ENCODE measurements around the gene AMELY.
"Not testable (repeated sequence)": the region's sequence is repeated elsewhere in the genome, so short reads cannot be mapped to it uniquely, and the experiment has no call there.

AMELY gene

GRCh38 chrY:6894496-6894895, 17.1 kb downstream of the AMELY start:
- Mint-ChIP-seq H3K27me3 (ENCODE audit: low read depth, poor library complexity) (no peaks in the 10 kb centered on the region), H3K4me3 (no peak overlapping the region), H3K4me1 (no peaks in the 10 kb centered on the region), H3K36me3 (ENCODE audit: low read depth) (no peaks in the 10 kb centered on the region), H3K9me3 (no peaks in the 10 kb centered on the region), H3K27ac (no peak overlapping the region)
- no peak for DNase-seq
- TF ChIP-seq CTCF (IDR thresholded peaks at IDR 0.05), result no peak

GRCh38 chrY:6849384-6849783, 62.2 kb downstream of the AMELY start:
- no peak overlapping the region for H3K4me3 Mint-ChIP-seq

GRCh38 chrY:6842650-6843049, 68.9 kb downstream of the AMELY start:
- H3K27ac Mint-ChIP-seq; H3K4me3 Mint-ChIP-seq; H3K9me3 Mint-ChIP-seq; DNase-seq; H3K4me1 Mint-ChIP-seq; H3K27me3 Mint-ChIP-seq (ENCODE audit: low read depth, poor library complexity); H3K36me3 Mint-ChIP-seq (ENCODE audit: low read depth): not testable (repeated sequence)

More at GRCh38 chrY:6849384-6849783, 62.2 kb downstream of the AMELY start:
- Mint-ChIP-seq H3K27ac (no peak overlapping the region), H3K27me3 (ENCODE audit: low read depth, poor library complexity) (no peaks in the 10 kb centered on the region), H3K36me3 (ENCODE audit: low read depth) (no peaks in the 10 kb centered on the region), H3K9me3 (no peaks in the 10 kb centered on the region), H3K4me1 (no peaks in the 10 kb centered on the region)
- DNase-seq, result no peak
- TF ChIP-seq CTCF (IDR thresholded peaks at IDR 0.05), result no peak
